SJCRH30 (cell line): ENCODE measurements around the gene PTPN2. TPM values are rescaled to one million over a fixed set of nuclear protein-coding genes. Genes with fewer than 3 reads are reported as not detected.

Experiments
- DNase-seq, 2 experiments: peaks; one replicate each; pipeline ENCODE4 v3.0.0-alpha.2; 2015 to 2020
- H3K27ac ChIP-seq: fragments of 250-450 bp; sonication (Bioruptor Pico); 2 replicates; pipeline ENCODE4 v1.5.1; 2020; ENCODE audit warnings: mild to moderate bottlenecking, moderate library complexity
- H3K27me3 ChIP-seq: fragments of 250-450 bp; sonication (Bioruptor Pico); 2 replicates; pipeline ENCODE4 v1.5.1; 2020; ENCODE audit warnings: mild to moderate bottlenecking, moderate library complexity
- H3K36me3 ChIP-seq: fragments of 250-450 bp; sonication (Bioruptor Pico); 2 replicates; pipeline ENCODE4 v1.5.1; 2020; ENCODE audit warnings: mild to moderate bottlenecking, moderate library complexity
- H3K4me1 ChIP-seq: fragments of 250-450 bp; sonication (Bioruptor Pico); 2 replicates; pipeline ENCODE4 v1.5.1; 2020; ENCODE audit warnings: mild to moderate bottlenecking, moderate library complexity
- H3K4me3 ChIP-seq: fragments of 250-450 bp; sonication (Bioruptor Pico); 2 replicates; pipeline ENCODE4 v1.5.1; 2020; ENCODE audit warnings: mild to moderate bottlenecking, moderate library complexity
- H3K9me3 ChIP-seq: fragments of 250-450 bp; sonication (Bioruptor Pico); replicated peaks from 2 replicates; pipeline ENCODE4 v1.5.1; 2020; ENCODE audit warnings: mild to moderate bottlenecking, moderate library complexity
- total RNA-seq: library from RNA; depleted of rRNA; stranded (reverse); fragments of >200 nt; shearing (Covaris generic); gene quantifications from 2 replicates; pipeline ENCODE4 v1.2.3, GENCODE V29; 2014; rRNA removed

Gene PTPN2
- total RNA-seq, result 23.5 and 23.7 TPM in 2 replicates

- Histone ChIP-seq H3K27ac (peak within 1 kb of the TSS; percentile 93), H3K27me3 (no peaks in the 10 kb centered on the region), H3K4me1 (peaks cover 4% of the 10 kb centered on the region; the same call in 1 of the 2 replicates), H3K9me3 (no peaks in the 10 kb centered on the region), H3K4me3 (peak within 1 kb of the TSS; percentile 98), H3K36me3 (no peaks in the 10 kb centered on the region)
- DNase-seq, result peak; percentile 88
Observed at GRCh38 chr18:12883684-12884405, at the start of gene PTPN2. TSS of gene PTPN2 (minus strand) at chr18:12884237. CDS start at chr18:12884141, 96 bp downstream.

- Histone ChIP-seq H3K4me3 (no peak overlapping the region), H3K36me3 (no peaks in the 10 kb centered on the region), H3K4me1 (no peaks in the 10 kb centered on the region), H3K9me3 (no peaks in the 10 kb centered on the region), H3K27me3 (no peaks in the 10 kb centered on the region), H3K27ac (no peak overlapping the region)
- DNase-seq, result no peak
Observed at GRCh38 chr18:12933327-12933726, 49.3 kb upstream of the PTPN2 start.

- Histone ChIP-seq H3K27ac (no peak overlapping the region), H3K4me3 (no peak overlapping the region), H3K36me3 (no peaks in the 10 kb centered on the region), H3K27me3 (no peaks in the 10 kb centered on the region), H3K4me1 (no peaks in the 10 kb centered on the region), H3K9me3 (no peaks in the 10 kb centered on the region)
- DNase-seq, result no peak
Observed at GRCh38 chr18:12930908-12931307, 46.9 kb upstream of the PTPN2 start.

GRCh38 chr18:12930376-12930775, 46.3 kb upstream of the PTPN2 start:
- H3K9me3 ChIP-seq, result no peaks in the 10 kb centered on the region
- H3K27me3 ChIP-seq, result no peaks in the 10 kb centered on the region
- no peak overlapping the region for H3K4me3 ChIP-seq
- DNase-seq, result no peak
- H3K36me3 ChIP-seq, result no peaks in the 10 kb centered on the region
- no peak overlapping the region for H3K27ac ChIP-seq
- no peaks in the 10 kb centered on the region for H3K4me1 ChIP-seq

- H3K27ac ChIP-seq, result no peak overlapping the region
- H3K9me3 ChIP-seq, result no peaks in the 10 kb centered on the region
- no peak overlapping the region for H3K4me3 ChIP-seq
- H3K27me3 ChIP-seq, result no peaks in the 10 kb centered on the region
- no peak for DNase-seq
- H3K4me1 ChIP-seq, result no peaks in the 10 kb centered on the region
- no peaks in the 10 kb centered on the region for H3K36me3 ChIP-seq
Observed at GRCh38 chr18:12929477-12930083, 45.5 kb upstream of the PTPN2 start.

- no peaks in the 10 kb centered on the region for H3K4me1 ChIP-seq
- no peak overlapping the region for H3K27ac ChIP-seq
- H3K36me3 ChIP-seq, result no peaks in the 10 kb centered on the region
- no peaks in the 10 kb centered on the region for H3K9me3 ChIP-seq
- no peak overlapping the region for H3K4me3 ChIP-seq
- no peak for DNase-seq
- H3K27me3 ChIP-seq, result no peaks in the 10 kb centered on the region
Observed at GRCh38 chr18:12928641-12929040, 44.6 kb upstream of the PTPN2 start.

- Histone ChIP-seq H3K4me3 (no peak overlapping the region), H3K4me1 (no peaks in the 10 kb centered on the region), H3K9me3 (no peaks in the 10 kb centered on the region), H3K36me3 (no peaks in the 10 kb centered on the region), H3K27me3 (no peaks in the 10 kb centered on the region), H3K27ac (no peak overlapping the region)
- DNase-seq, result no peak
Observed at GRCh38 chr18:12928206-12928605, 44.2 kb upstream of the PTPN2 start.

GRCh38 chr18:12924616-12925015, 40.6 kb upstream of the PTPN2 start:
- no peak overlapping the region for H3K27ac ChIP-seq
- H3K4me3 ChIP-seq, result no peak overlapping the region
- H3K9me3 ChIP-seq, result no peaks in the 10 kb centered on the region
- H3K4me1 ChIP-seq, result no peaks in the 10 kb centered on the region
- DNase-seq, result no peak
- no peaks in the 10 kb centered on the region for H3K27me3 ChIP-seq
- no peaks in the 10 kb centered on the region for H3K36me3 ChIP-seq

GRCh38 chr18:12922266-12922665, 38.2 kb upstream of the PTPN2 start:
- Histone ChIP-seq H3K36me3 (no peaks in the 10 kb centered on the region), H3K27ac (no peak overlapping the region), H3K4me3 (no peak overlapping the region), H3K9me3 (no peaks in the 10 kb centered on the region), H3K4me1 (no peaks in the 10 kb centered on the region), H3K27me3 (no peaks in the 10 kb centered on the region)
- DNase-seq, result no peak

GRCh38 chr18:12921178-12921577, 37.1 kb upstream of the PTPN2 start:
- no peak for DNase-seq
- Histone ChIP-seq H3K4me1 (no peaks in the 10 kb centered on the region), H3K27me3 (no peaks in the 10 kb centered on the region), H3K4me3 (no peak overlapping the region), H3K27ac (no peak overlapping the region), H3K36me3 (no peaks in the 10 kb centered on the region), H3K9me3 (no peaks in the 10 kb centered on the region)

GRCh38 chr18:12911929-12912703, 28.1 kb upstream of the PTPN2 start:
- H3K27me3 ChIP-seq, result no peaks in the 10 kb centered on the region
- no peaks in the 10 kb centered on the region for H3K9me3 ChIP-seq
- no peaks in the 10 kb centered on the region for H3K36me3 ChIP-seq
- no peak for DNase-seq
- H3K4me1 ChIP-seq, result no peaks in the 10 kb centered on the region
- no peak overlapping the region for H3K4me3 ChIP-seq
- H3K27ac ChIP-seq, result no peak overlapping the region

GRCh38 chr18:12911025-12911928, 27.2 kb upstream of the PTPN2 start:
- no peak for DNase-seq
- Histone ChIP-seq H3K36me3 (no peaks in the 10 kb centered on the region), H3K9me3 (no peaks in the 10 kb centered on the region), H3K27me3 (no peaks in the 10 kb centered on the region), H3K27ac (no peak overlapping the region), H3K4me3 (no peak overlapping the region), H3K4me1 (no peaks in the 10 kb centered on the region)

GRCh38 chr18:12908706-12909105, 24.7 kb upstream of the PTPN2 start:
- Histone ChIP-seq H3K36me3 (no peaks in the 10 kb centered on the region), H3K27ac (no peak overlapping the region), H3K4me1 (no peaks in the 10 kb centered on the region), H3K27me3 (no peaks in the 10 kb centered on the region), H3K9me3 (no peaks in the 10 kb centered on the region), H3K4me3 (no peak overlapping the region)
- no peak for DNase-seq

- 0 out of 2 replicates have a peak overlapping the region, but pooled peaks have one; percentile 10 for H3K4me3 ChIP-seq
- H3K9me3 ChIP-seq, result no peaks in the 10 kb centered on the region
- no peak overlapping the region for H3K27ac ChIP-seq
- no peaks in the 10 kb centered on the region for H3K36me3 ChIP-seq
- DNase-seq, result peak in 1 of 2 experiments; percentile 22
- no peaks in the 10 kb centered on the region for H3K4me1 ChIP-seq
- H3K27me3 ChIP-seq, result no peaks in the 10 kb centered on the region
Observed at GRCh38 chr18:12907258-12907925, 23.4 kb upstream of the PTPN2 start.
